A549 (cell line): Measurements from ENCODE around the gene GRHL3.

Source experiments
- CTCF ChIP-seq: fragments of >200 bp; sonication (Bioruptor Twin); formaldehyde crosslinking; IDR thresholded peaks from 3 replicates; pipeline ENCODE4 v1.5.1; 2016
- ELK1 ChIP-seq: fragments of 150-350 bp; IDR thresholded peaks from 2 replicates; pipeline ENCODE4 v1.6.1; 2014; ENCODE audit warnings: low read depth, mild to moderate bottlenecking, low read length
- MAX ChIP-seq: IDR thresholded peaks from 2 replicates; pipeline ENCODE4 v1.6.1; 2012
- POLR2A ChIP-seq: IDR thresholded peaks from 2 replicates; pipeline ENCODE4 v1.6.1; 2012; ENCODE audit warnings: mild to moderate bottlenecking, low read length
- REST ChIP-seq: fragments of 200-600 bp; sonication (generic); IDR thresholded peaks from 2 replicates; pipeline ENCODE4 v1.6.1; 2016; ENCODE audit warnings: antibody characterized with exemption, mild to moderate bottlenecking, moderate library complexity
- SMC3 ChIP-seq: fragments of >200 bp; sonication (Bioruptor Twin); formaldehyde crosslinking; IDR thresholded peaks from 3 replicates; pipeline ENCODE4 v1.6.1; 2018; ENCODE audit warnings: inconsistent platforms

- no peak for TF ChIP-seq CTCF
- TF ChIP-seq SMC3: no peak
- no peak for TF ChIP-seq ELK1
- TF ChIP-seq MAX: no peak
- TF ChIP-seq REST: no peak
- TF ChIP-seq POLR2A: no peak
Measured at GRCh38 chr1:24366707-24367106, 47.5 kb downstream of the GRHL3 start.
